Endothelial cell of umbilical vein (primary cell): ENCODE results near the gene PLD1. TPM values are rescaled to one million over a fixed set of nuclear protein-coding genes. Genes with fewer than 3 reads are reported as not detected.

Source experiments
- BruUV-seq: library from RNA; stranded (reverse); fragments of 400-500 nt; replicated peaks from 2 replicates; lab custom pipeline; 2021; lab: Mats Ljungman, UMichigan
- CTCF ChIA-PET: fragments of 300-600, 350-600 bp; sonication (Branson Sonifier 250); formaldehyde crosslinking; loops from one replicate; lab custom pipeline; 2021; ENCODE audit warnings: antibody characterized with exemption, inconsistent platforms; lab: Charles Lee
- POLR2A ChIA-PET: fragments of 300-600, 350-600 bp; sonication (Branson Sonifier 250); formaldehyde crosslinking; loops from one replicate; lab custom pipeline; 2021; ENCODE audit warnings: antibody characterized with exemption, inconsistent platforms; lab: Charles Lee
- DNase-seq: peaks from one replicate; pipeline ENCODE4 v3.0.0-alpha.2; 2011; ENCODE audit warnings: low read depth, low spot score
- FAIRE-seq: peaks from 2 replicates; lab custom pipeline; 2011; peaks lifted over from hg19 to GRCh38; lab: Jason Lieb, UNC
- H2AFZ ChIP-seq: 2 replicates; pipeline ENCODE4 v1.6.0; 2012; ENCODE audit warnings: low read depth, low read length, control low read depth, inconsistent platforms
- H3K27ac ChIP-seq: 2 replicates; pipeline ENCODE4 v1.5.1; 2011; ENCODE audit warnings: low read depth, mild to moderate bottlenecking, control low read depth, low read length, moderate library complexity; ENCODE audit not compliant: insufficient read depth
- H3K27me3 ChIP-seq, 2 experiments: 2 replicates each; pipeline versions ENCODE4 v1.6.0 to v1.6.1; 2011; ENCODE audit warnings: low read length in 2 of 2, mixed read lengths in 1 of 2; ENCODE audit not compliant: control insufficient read depth in 2 of 2, insufficient read depth in 2 of 2
- H3K36me3 ChIP-seq, 2 experiments: 2 replicates in 1 of 2; 3 replicates in 1 of 2; pipeline ENCODE4 v1.5.1; 2011; ENCODE audit warnings: low read length in 2 of 2, mild to moderate bottlenecking in 1 of 2, moderate library complexity in 1 of 2; ENCODE audit not compliant: control insufficient read depth in 2 of 2, insufficient read depth in 2 of 2; ENCODE audit errors: extremely low read depth in 1 of 2
- H3K4me1 ChIP-seq: 3 replicates; pipeline ENCODE4 v1.5.1; 2011; ENCODE audit warnings: mild to moderate bottlenecking, low read length; ENCODE audit not compliant: control insufficient read depth, insufficient read depth; ENCODE audit errors: extremely low read depth
- H3K4me2 ChIP-seq: 2 replicates; pipeline ENCODE4 v1.6.1; 2011; ENCODE audit warnings: low read length, control low read depth, mixed read lengths; ENCODE audit not compliant: insufficient read depth
- H3K4me3 ChIP-seq, 3 experiments: fragments of 200-600 bp in 1 of 3; sonication (generic), shearing (Covaris generic) in 1 of 3; replicated peaks in 1 of 3; 2 replicates each; pipeline ENCODE4 v1.5.1; 2011 to 2016; ENCODE audit warnings: control low read depth in 3 of 3, low read length in 3 of 3, mild to moderate bottlenecking in 2 of 3, inconsistent platforms in 1 of 3, low read depth in 1 of 3, moderate library complexity in 1 of 3; ENCODE audit not compliant: insufficient read depth in 1 of 3
- H3K79me2 ChIP-seq: 2 replicates; pipeline ENCODE4 v1.6.0; 2012; ENCODE audit warnings: low read length, inconsistent platforms; ENCODE audit not compliant: control insufficient read depth, insufficient read depth
- H3K9ac ChIP-seq: replicated peaks from 2 replicates; pipeline ENCODE3; 2011; ENCODE audit warnings: low read length, control low read depth; ENCODE audit not compliant: insufficient read depth; ENCODE audit errors: extremely low read depth
- H3K9me1 ChIP-seq: replicated peaks from 3 replicates; pipeline ENCODE4 v1.6.0; 2011; ENCODE audit warnings: mild to moderate bottlenecking, low read length; ENCODE audit not compliant: control insufficient read depth, insufficient read depth; ENCODE audit errors: extremely low read depth
- H3K9me3 ChIP-seq: replicated peaks from 2 replicates; pipeline ENCODE4 v1.5.1; 2012; ENCODE audit warnings: low read length, inconsistent platforms; ENCODE audit not compliant: control insufficient read depth, insufficient read depth
- H4K20me1 ChIP-seq: replicated peaks from 2 replicates; pipeline ENCODE3; 2011; ENCODE audit warnings: mild to moderate bottlenecking, low read length; ENCODE audit not compliant: control insufficient read depth, insufficient read depth; ENCODE audit errors: extremely low read depth
- CTCF ChIP-seq, 2 donors: IDR thresholded peaks; 1 replicate in 1 of 2; 2 replicates in 1 of 2; pipeline ENCODE4 v1.5.1; 2011; ENCODE audit warnings: low read length in 2 of 2, mild to moderate bottlenecking in 2 of 2, moderate library complexity in 2 of 2, control low read depth in 1 of 2, inconsistent platforms in 1 of 2, low read depth in 1 of 2; ENCODE audit not compliant: insufficient read depth in 1 of 2; ENCODE audit errors: extremely low read depth in 1 of 2
- EZH2 ChIP-seq: IDR thresholded peaks from 2 replicates; pipeline ENCODE4 v1.6.1; 2012; ENCODE audit warnings: borderline replicate concordance, low read depth, mild to moderate bottlenecking, moderate library complexity, low read length, inconsistent platforms; ENCODE audit not compliant: severe bottlenecking
- FOS ChIP-seq: IDR thresholded peaks from 2 replicates; pipeline ENCODE4 v1.6.1; 2011; ENCODE audit warnings: mild to moderate bottlenecking, low read length, moderate library complexity, borderline replicate concordance; ENCODE audit not compliant: insufficient read depth
- GATA2 ChIP-seq: IDR thresholded peaks from 2 replicates; pipeline ENCODE4 v1.7.0; 2011; ENCODE audit warnings: low read depth, mild to moderate bottlenecking, moderate library complexity, mixed read lengths, low read length; ENCODE audit not compliant: insufficient read length, insufficient read depth
- JUN ChIP-seq: IDR thresholded peaks from 2 replicates; pipeline ENCODE4 v1.6.1; 2011; ENCODE audit warnings: borderline replicate concordance, low read depth; ENCODE audit not compliant: insufficient read length, insufficient read depth
- MAX ChIP-seq: IDR thresholded peaks from 2 replicates; pipeline ENCODE4 v1.6.1; 2011; ENCODE audit not compliant: insufficient read depth, insufficient read length
- MYC ChIP-seq: IDR thresholded peaks from one replicate; pipeline ENCODE4 v1.6.1; 2011; ENCODE audit warnings: mild to moderate bottlenecking, low read depth, low read length
- POLR2A ChIP-seq: IDR thresholded peaks from 2 replicates; pipeline ENCODE4 v1.6.1; 2012; ENCODE audit warnings: low read depth, mild to moderate bottlenecking, control low read depth, low read length
- POLR2AphosphoS5 ChIP-seq: IDR thresholded peaks from 2 replicates; pipeline ENCODE4 v1.6.1; 2012; ENCODE audit warnings: low read depth, mild to moderate bottlenecking, control low read depth, low read length, moderate library complexity; ENCODE audit not compliant: insufficient read depth
- dilution Hi-C: fragments of 300-500 bp; cut with MboI; formaldehyde crosslinking; loops from one replicate; pipeline ENCODE4 v1.15.0; 2019; ENCODE audit warnings: low sequenced_read_pairs; ENCODE audit not compliant: extremely low pct_ligation_motif_present
- intact Hi-C: fragments of 100-400 bp; cut with micrococcal nuclease; formaldehyde crosslinking; loops from one replicate; pipeline ENCODE4 v1.10.0; 2022
- polyA plus RNA-seq, 4 experiments: library from polyadenylated mRNA; depleted of rRNA in 3 of 4; stranded (reverse) in 3 of 4; unstranded in 1 of 4; fragments of >200 nt; gene quantifications; 2 replicates each; pipeline versions ENCODE4 v1.2.1 to v1.2.3, GENCODE V29; 2011 to 2012; ENCODE audit warnings: missing spikeins in 1 of 4
- total RNA-seq: library from RNA; stranded (reverse); gene quantifications from 2 replicates; pipeline ENCODE4 v1.2.3, GENCODE V29; 2021

The PLD1 gene
- total and polyA plus RNA-seq, 2 donors (not counting 3 experiments of a cell fraction or from before 2014, with no cell fraction given) = 42.0 to 108 TPM

GRCh38 chr3:171682743-171683142, 127.5 kb downstream of the PLD1 start:
- H3K4me2 ChIP-seq = no peak overlapping the region
- no peaks in the 10 kb centered on the region for H3K9me3 ChIP-seq
- dilution Hi-C loops = no loop called here
- no peak for FAIRE-seq
- ChIA-PET CTCF (no interaction called here), POLR2A (no interaction called here)
- no peak overlapping the region for H3K27ac ChIP-seq
- H3K4me1 ChIP-seq = no peaks in the 10 kb centered on the region
- peaks cover 12 to 19% of the 10 kb centered on the region in 2 experiments for H3K36me3 ChIP-seq
- intact Hi-C loops = no loop called here
- H3K9me1 ChIP-seq = no peaks in the 10 kb centered on the region
- DNase-seq = no peak
- no peaks in the 10 kb centered on the region for H3K27me3 ChIP-seq
- H2AFZ ChIP-seq = no peak overlapping the region
- TF ChIP-seq MYC = no peak
- TF ChIP-seq GATA2 = no peak
- no peak for TF ChIP-seq POLR2AphosphoS5
- no peak for TF ChIP-seq JUN
- TF ChIP-seq CTCF (IDR thresholded peaks at IDR 0.05; ENCODE audit: extremely low read depth in 1 of 2, insufficient read depth in 1 of 2, low read depth in 1 of 2, low read length in 2 of 2) = no peak
- no peak for TF ChIP-seq POLR2A
- TF ChIP-seq FOS = no peak
- no peak for TF ChIP-seq EZH2
- TF ChIP-seq MAX = no peak
- BruUV-seq = no TSS peak
- H3K4me3 ChIP-seq = no peak overlapping the region
- H3K79me2 ChIP-seq = no peaks in the 10 kb centered on the region
- H3K9ac ChIP-seq = no peak overlapping the region
- no peaks in the 10 kb centered on the region for H4K20me1 ChIP-seq
